Astrocyte of the cerebellum (primary cell): ENCODE data around the gene CHST15.

ENCODE experiments used
- DNase-seq: peaks from one replicate; pipeline ENCODE4 v3.0.0-alpha.2; 2011; ENCODE audit warnings: low read depth
- H3K4me3 ChIP-seq: 2 replicates; pipeline ENCODE4 v1.5.1; 2011; ENCODE audit warnings: mild to moderate bottlenecking, low read depth, low read length, moderate library complexity
- CTCF ChIP-seq: IDR thresholded peaks from 2 replicates; pipeline ENCODE4 v1.5.1; 2012; ENCODE audit warnings: low read length, low read depth, moderate library complexity, mild to moderate bottlenecking; ENCODE audit errors: missing control alignments
- in situ Hi-C: cut with HindIII; loops from 2 replicates; pipeline ENCODE4 v1.10.0; 2017; ENCODE audit warnings: low sequenced_read_pairs

CHST15 gene

GRCh38 chr10:124128811-124129145 lies 35.4 kb upstream of the CHST15 start:
- DNase-seq: no peak
- in situ Hi-C loops: no loop called here
- H3K4me3 ChIP-seq: no peak overlapping the region
- TF ChIP-seq CTCF: no peak

GRCh38 chr10:124127965-124128810 lies 34.8 kb upstream of the CHST15 start:
- H3K4me3 ChIP-seq: no peak overlapping the region
- DNase-seq: no peak
- in situ Hi-C loops: no loop called here
- TF ChIP-seq CTCF: no peak

GRCh38 chr10:124127563-124127962 lies 34.2 kb upstream of the CHST15 start:
- no peak for TF ChIP-seq CTCF
- no peak for DNase-seq
- H3K4me3 ChIP-seq: no peak overlapping the region
- in situ Hi-C loops: no loop called here

GRCh38 chr10:124126983-124127385 lies 33.6 kb upstream of the CHST15 start:
- TF ChIP-seq CTCF: no peak
- no peak for DNase-seq
- in situ Hi-C loops: no loop called here
- no peak overlapping the region for H3K4me3 ChIP-seq

GRCh38 chr10:124126145-124126982 lies 33.0 kb upstream of the CHST15 start:
- no peak for DNase-seq
- H3K4me3 ChIP-seq: no peak overlapping the region
- in situ Hi-C loops: no loop called here
- no peak for TF ChIP-seq CTCF

GRCh38 chr10:124125305-124126116 lies 32.1 kb upstream of the CHST15 start:
- peak; percentile 43 for TF ChIP-seq CTCF
- in situ Hi-C loops: no loop called here
- no peak for DNase-seq
- H3K4me3 ChIP-seq: no peak overlapping the region
